GM21423 (cell line): ENCODE results near the gene MTOR.

Experiments
- ATAC-seq: cut with Tn5 transposase; IDR thresholded peaks from one replicate; pipeline ENCODE4 v1.9.1; 2021; ENCODE audit warnings: mild to moderate bottlenecking, moderate library complexity; ENCODE audit not compliant: unreplicated experiment

MTOR gene

GRCh38 chr1:11153184-11153583 is 109.2 kb downstream of the MTOR start:
- no peak for ATAC-seq

GRCh38 chr1:11152755-11153154 is 109.6 kb downstream of the MTOR start:
- no peak for ATAC-seq

GRCh38 chr1:11151826-11152612 is 110.3 kb downstream of the MTOR start:
- no peak for ATAC-seq

- no peak for ATAC-seq
Observed at GRCh38 chr1:11151114-11151513, 111.2 kb downstream of the MTOR start.

GRCh38 chr1:11150326-11150725 is 112.0 kb downstream of the MTOR start:
- ATAC-seq = no peak

- no peak for ATAC-seq
Observed at GRCh38 chr1:11147197-11147770, 115.1 kb downstream of the MTOR start.

GRCh38 chr1:11145741-11146140 is 116.6 kb downstream of the MTOR start:
- ATAC-seq = no peak

- ATAC-seq = no peak
Observed at GRCh38 chr1:11144570-11145256, 117.6 kb downstream of the MTOR start.

GRCh38 chr1:11143907-11144306 is 118.4 kb downstream of the MTOR start:
- ATAC-seq = no peak

- ATAC-seq = no peak
Observed at GRCh38 chr1:11143401-11143800, 119.0 kb downstream of the MTOR start.

- ATAC-seq = no peak
Observed at GRCh38 chr1:11142618-11143391, 119.5 kb downstream of the MTOR start.

GRCh38 chr1:11138952-11139351 is 123.4 kb downstream of the MTOR start:
- no peak for ATAC-seq

- ATAC-seq = no peak
Observed at GRCh38 chr1:11138029-11138428, 124.3 kb downstream of the MTOR start.

GRCh38 chr1:11134898-11135266 is 127.5 kb downstream of the MTOR start:
- no peak for ATAC-seq

- no peak for ATAC-seq
Observed at GRCh38 chr1:11134251-11134897, 128.0 kb downstream of the MTOR start.

GRCh38 chr1:11132563-11133293 is 129.6 kb downstream of the MTOR start:
- no peak for ATAC-seq

- no peak for ATAC-seq
Observed at GRCh38 chr1:11131816-11132215, 130.5 kb downstream of the MTOR start.

GRCh38 chr1:11130406-11130805 is 131.9 kb downstream of the MTOR start:
- ATAC-seq = no peak

- ATAC-seq = no peak
Observed at GRCh38 chr1:11129649-11130390, 132.5 kb downstream of the MTOR start.

- ATAC-seq = no peak
Observed at GRCh38 chr1:11126569-11126968, 135.8 kb downstream of the MTOR start.
